Measurements from ENCODE around the gene IL13.
"Not testable (repeated sequence)": the region's sequence is repeated elsewhere in the genome, so short reads cannot be mapped to it uniquely, and the experiment has no call there.

Gene IL13

GRCh38 chr5:132657676-132658380 is at the start of gene IL13:
Gene IL13, plus strand, starts transcription at chr5:132658173. Its CDS starts 14 bp downstream, at chr5:132658187.
- no peak for DNase-seq

- no peak for DNase-seq
Measured at GRCh38 chr5:132611965-132612364, 46.0 kb upstream of the IL13 start.

- DNase-seq = no peak
Measured at GRCh38 chr5:132612846-132613245, 45.1 kb upstream of the IL13 start.

- DNase-seq = no peak
Measured at GRCh38 chr5:132621699-132622098, 36.3 kb upstream of the IL13 start.

- DNase-seq = no peak
Measured at GRCh38 chr5:132622608-132623007, 35.4 kb upstream of the IL13 start.

GRCh38 chr5:132627470-132627869 is 30.5 kb upstream of the IL13 start:
- no peak for DNase-seq

GRCh38 chr5:132628814-132629213 is 29.2 kb upstream of the IL13 start:
- DNase-seq = no peak

- no peak for DNase-seq
Measured at GRCh38 chr5:132629230-132629944, 28.6 kb upstream of the IL13 start.

- not testable (repeated sequence) for DNase-seq
Measured at GRCh38 chr5:132633587-132633986, 24.4 kb upstream of the IL13 start.

- no peak for DNase-seq
Measured at GRCh38 chr5:132635873-132636272, 22.1 kb upstream of the IL13 start.

GRCh38 chr5:132637241-132637640 is 20.7 kb upstream of the IL13 start:
- no peak for DNase-seq

GRCh38 chr5:132639706-132640130 is 18.3 kb upstream of the IL13 start:
- no peak for DNase-seq

GRCh38 chr5:132640613-132641012 is 17.4 kb upstream of the IL13 start:
- DNase-seq = no peak

GRCh38 chr5:132641241-132641723 is 16.7 kb upstream of the IL13 start:
- no peak for DNase-seq

GRCh38 chr5:132641841-132642240 is 16.1 kb upstream of the IL13 start:
- DNase-seq = no peak

- DNase-seq = no peak
Measured at GRCh38 chr5:132644177-132644576, 13.8 kb upstream of the IL13 start.

GRCh38 chr5:132646583-132647266 is 11.2 kb upstream of the IL13 start:
- DNase-seq = no peak

GRCh38 chr5:132647473-132647872 is 10.5 kb upstream of the IL13 start:
- DNase-seq = no peak

GRCh38 chr5:132648355-132648754 is 9.6 kb upstream of the IL13 start:
- no peak for DNase-seq

GRCh38 chr5:132651838-132652469 is 6.0 kb upstream of the IL13 start:
- DNase-seq = no peak

- no peak for DNase-seq
Measured at GRCh38 chr5:132653716-132654115, 4.3 kb upstream of the IL13 start.

- DNase-seq = peak; percentile 29
Measured at GRCh38 chr5:132655821-132656773, 1.9 kb upstream of the IL13 start.
